Endothelial cell of umbilical vein (primary cell): Measurements from ENCODE around the gene IMPA2. TPM values are rescaled to one million over a fixed set of nuclear protein-coding genes. Genes with fewer than 3 reads are reported as not detected.

Source experiments
- BruUV-seq: library from RNA; stranded (reverse); fragments of 400-500 nt; replicated peaks from 2 replicates; lab custom pipeline; 2021; lab: Mats Ljungman, UMichigan
- CTCF ChIA-PET: fragments of 300-600, 350-600 bp; sonication (Branson Sonifier 250); formaldehyde crosslinking; loops from one replicate; lab custom pipeline; 2021; ENCODE audit warnings: antibody characterized with exemption, inconsistent platforms; lab: Charles Lee
- POLR2A ChIA-PET: fragments of 300-600, 350-600 bp; sonication (Branson Sonifier 250); formaldehyde crosslinking; loops from one replicate; lab custom pipeline; 2021; ENCODE audit warnings: antibody characterized with exemption, inconsistent platforms; lab: Charles Lee
- DNase-seq: peaks from one replicate; pipeline ENCODE4 v3.0.0-alpha.2; 2011; ENCODE audit warnings: low read depth, low spot score
- FAIRE-seq: peaks from 2 replicates; lab custom pipeline; 2011; peaks lifted over from hg19 to GRCh38; lab: Jason Lieb, UNC
- H2AFZ ChIP-seq: 2 replicates; pipeline ENCODE4 v1.6.0; 2012; ENCODE audit warnings: low read depth, low read length, control low read depth, inconsistent platforms
- H3K27ac ChIP-seq: 2 replicates; pipeline ENCODE4 v1.5.1; 2011; ENCODE audit warnings: low read depth, mild to moderate bottlenecking, control low read depth, low read length, moderate library complexity; ENCODE audit not compliant: insufficient read depth
- H3K27me3 ChIP-seq, 2 experiments: 2 replicates each; pipeline versions ENCODE4 v1.6.0 to v1.6.1; 2011; ENCODE audit warnings: low read length in 2 of 2, mixed read lengths in 1 of 2; ENCODE audit not compliant: control insufficient read depth in 2 of 2, insufficient read depth in 2 of 2
- H3K36me3 ChIP-seq, 2 experiments: 2 replicates in 1 of 2; 3 replicates in 1 of 2; pipeline ENCODE4 v1.5.1; 2011; ENCODE audit warnings: low read length in 2 of 2, mild to moderate bottlenecking in 1 of 2, moderate library complexity in 1 of 2; ENCODE audit not compliant: control insufficient read depth in 2 of 2, insufficient read depth in 2 of 2; ENCODE audit errors: extremely low read depth in 1 of 2
- H3K4me1 ChIP-seq: 3 replicates; pipeline ENCODE4 v1.5.1; 2011; ENCODE audit warnings: mild to moderate bottlenecking, low read length; ENCODE audit not compliant: control insufficient read depth, insufficient read depth; ENCODE audit errors: extremely low read depth
- H3K4me2 ChIP-seq: 2 replicates; pipeline ENCODE4 v1.6.1; 2011; ENCODE audit warnings: low read length, control low read depth, mixed read lengths; ENCODE audit not compliant: insufficient read depth
- H3K4me3 ChIP-seq, 3 experiments: fragments of 200-600 bp in 1 of 3; sonication (generic), shearing (Covaris generic) in 1 of 3; replicated peaks in 1 of 3; 2 replicates each; pipeline ENCODE4 v1.5.1; 2011 to 2016; ENCODE audit warnings: control low read depth in 3 of 3, low read length in 3 of 3, mild to moderate bottlenecking in 2 of 3, inconsistent platforms in 1 of 3, low read depth in 1 of 3, moderate library complexity in 1 of 3; ENCODE audit not compliant: insufficient read depth in 1 of 3
- H3K79me2 ChIP-seq: 2 replicates; pipeline ENCODE4 v1.6.0; 2012; ENCODE audit warnings: low read length, inconsistent platforms; ENCODE audit not compliant: control insufficient read depth, insufficient read depth
- H3K9ac ChIP-seq: replicated peaks from 2 replicates; pipeline ENCODE3; 2011; ENCODE audit warnings: low read length, control low read depth; ENCODE audit not compliant: insufficient read depth; ENCODE audit errors: extremely low read depth
- H3K9me1 ChIP-seq: replicated peaks from 3 replicates; pipeline ENCODE4 v1.6.0; 2011; ENCODE audit warnings: mild to moderate bottlenecking, low read length; ENCODE audit not compliant: control insufficient read depth, insufficient read depth; ENCODE audit errors: extremely low read depth
- H3K9me3 ChIP-seq: replicated peaks from 2 replicates; pipeline ENCODE4 v1.5.1; 2012; ENCODE audit warnings: low read length, inconsistent platforms; ENCODE audit not compliant: control insufficient read depth, insufficient read depth
- H4K20me1 ChIP-seq: replicated peaks from 2 replicates; pipeline ENCODE3; 2011; ENCODE audit warnings: mild to moderate bottlenecking, low read length; ENCODE audit not compliant: control insufficient read depth, insufficient read depth; ENCODE audit errors: extremely low read depth
- EZH2 ChIP-seq: IDR thresholded peaks from 2 replicates; pipeline ENCODE4 v1.6.1; 2012; ENCODE audit warnings: borderline replicate concordance, low read depth, mild to moderate bottlenecking, moderate library complexity, low read length, inconsistent platforms; ENCODE audit not compliant: severe bottlenecking
- FOS ChIP-seq: IDR thresholded peaks from 2 replicates; pipeline ENCODE4 v1.6.1; 2011; ENCODE audit warnings: mild to moderate bottlenecking, low read length, moderate library complexity, borderline replicate concordance; ENCODE audit not compliant: insufficient read depth
- GATA2 ChIP-seq: IDR thresholded peaks from 2 replicates; pipeline ENCODE4 v1.7.0; 2011; ENCODE audit warnings: low read depth, mild to moderate bottlenecking, moderate library complexity, mixed read lengths, low read length; ENCODE audit not compliant: insufficient read length, insufficient read depth
- JUN ChIP-seq: IDR thresholded peaks from 2 replicates; pipeline ENCODE4 v1.6.1; 2011; ENCODE audit warnings: borderline replicate concordance, low read depth; ENCODE audit not compliant: insufficient read length, insufficient read depth
- MYC ChIP-seq: IDR thresholded peaks from one replicate; pipeline ENCODE4 v1.6.1; 2011; ENCODE audit warnings: mild to moderate bottlenecking, low read depth, low read length
- POLR2A ChIP-seq: IDR thresholded peaks from 2 replicates; pipeline ENCODE4 v1.6.1; 2012; ENCODE audit warnings: low read depth, mild to moderate bottlenecking, control low read depth, low read length
- POLR2AphosphoS5 ChIP-seq: IDR thresholded peaks from 2 replicates; pipeline ENCODE4 v1.6.1; 2012; ENCODE audit warnings: low read depth, mild to moderate bottlenecking, control low read depth, low read length, moderate library complexity; ENCODE audit not compliant: insufficient read depth
- dilution Hi-C: fragments of 300-500 bp; cut with MboI; formaldehyde crosslinking; loops from one replicate; pipeline ENCODE4 v1.15.0; 2019; ENCODE audit warnings: low sequenced_read_pairs; ENCODE audit not compliant: extremely low pct_ligation_motif_present
- intact Hi-C: fragments of 100-400 bp; cut with micrococcal nuclease; formaldehyde crosslinking; loops from one replicate; pipeline ENCODE4 v1.10.0; 2022
- polyA plus RNA-seq, 4 experiments: library from polyadenylated mRNA; depleted of rRNA in 3 of 4; stranded (reverse) in 3 of 4; unstranded in 1 of 4; fragments of >200 nt; gene quantifications; 2 replicates each; pipeline versions ENCODE4 v1.2.1 to v1.2.3, GENCODE V29; 2011 to 2012; ENCODE audit warnings: missing spikeins in 1 of 4
- total RNA-seq: library from RNA; stranded (reverse); gene quantifications from 2 replicates; pipeline ENCODE4 v1.2.3, GENCODE V29; 2021
- TF ChIP-seq, protein P1 (sequence below), 2 donors: IDR thresholded peaks; 1 replicate in 1 of 2; 2 replicates in 1 of 2; pipeline ENCODE4 v1.5.1; 2011; ENCODE audit warnings: low read length in 2 of 2, mild to moderate bottlenecking in 2 of 2, moderate library complexity in 2 of 2, control low read depth in 1 of 2, inconsistent platforms in 1 of 2, low read depth in 1 of 2; ENCODE audit not compliant: insufficient read depth in 1 of 2; ENCODE audit errors: extremely low read depth in 1 of 2
- TF ChIP-seq, protein P2 (sequence below): IDR thresholded peaks from 2 replicates; pipeline ENCODE4 v1.6.1; 2011; ENCODE audit not compliant: insufficient read depth, insufficient read length

Gene IMPA2
- total and polyA plus RNA-seq, 2 donors (not counting 3 experiments of a cell fraction or from before 2014, with no cell fraction given): 6.1 to 8.0 TPM

DNA sequence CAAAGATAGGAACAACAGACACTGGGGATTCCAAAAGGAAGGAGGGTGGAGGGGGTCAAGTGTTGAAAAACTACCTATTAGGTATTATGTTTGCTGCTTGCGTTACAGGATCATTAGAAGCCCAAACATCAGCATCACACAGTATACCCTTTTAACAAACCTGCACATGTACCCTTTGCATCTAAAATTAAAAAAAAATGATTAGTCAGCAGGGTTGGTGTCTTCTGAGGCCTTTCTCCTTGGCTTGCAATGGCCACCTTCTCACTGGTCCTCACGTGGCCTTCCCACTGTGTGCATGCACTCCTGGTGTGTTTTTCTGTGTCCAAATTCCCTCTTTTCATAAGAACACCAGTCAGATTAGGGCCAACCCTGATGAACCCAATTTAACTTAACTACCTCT is 5.6 kb upstream of the IMPA2 start:
- Histone ChIP-seq H3K9ac (no peak overlapping the region), H4K20me1 (no peaks in the 10 kb centered on the region), H2AFZ (no peak overlapping the region), H3K27ac (no peak overlapping the region), H3K4me3 (no peak overlapping the region), H3K79me2 (no peaks in the 10 kb centered on the region), H3K4me1 (peaks cover 5% of the 10 kb centered on the region), H3K36me3 (no peaks in the 10 kb centered on the region), H3K4me2 (no peak overlapping the region), H3K9me3 (no peaks in the 10 kb centered on the region), H3K9me1 (no peaks in the 10 kb centered on the region), H3K27me3 (no peaks in the 10 kb centered on the region)
- DNase-seq (no peak), FAIRE-seq (no peak)
- intact Hi-C loops: no loop called here
- POLR2A ChIA-PET: no interaction called here
- BruUV-seq: no TSS peak
- dilution Hi-C loops: no loop called here
- no peak for TF ChIP-seq JUN
- TF ChIP-seq, protein P1, sequence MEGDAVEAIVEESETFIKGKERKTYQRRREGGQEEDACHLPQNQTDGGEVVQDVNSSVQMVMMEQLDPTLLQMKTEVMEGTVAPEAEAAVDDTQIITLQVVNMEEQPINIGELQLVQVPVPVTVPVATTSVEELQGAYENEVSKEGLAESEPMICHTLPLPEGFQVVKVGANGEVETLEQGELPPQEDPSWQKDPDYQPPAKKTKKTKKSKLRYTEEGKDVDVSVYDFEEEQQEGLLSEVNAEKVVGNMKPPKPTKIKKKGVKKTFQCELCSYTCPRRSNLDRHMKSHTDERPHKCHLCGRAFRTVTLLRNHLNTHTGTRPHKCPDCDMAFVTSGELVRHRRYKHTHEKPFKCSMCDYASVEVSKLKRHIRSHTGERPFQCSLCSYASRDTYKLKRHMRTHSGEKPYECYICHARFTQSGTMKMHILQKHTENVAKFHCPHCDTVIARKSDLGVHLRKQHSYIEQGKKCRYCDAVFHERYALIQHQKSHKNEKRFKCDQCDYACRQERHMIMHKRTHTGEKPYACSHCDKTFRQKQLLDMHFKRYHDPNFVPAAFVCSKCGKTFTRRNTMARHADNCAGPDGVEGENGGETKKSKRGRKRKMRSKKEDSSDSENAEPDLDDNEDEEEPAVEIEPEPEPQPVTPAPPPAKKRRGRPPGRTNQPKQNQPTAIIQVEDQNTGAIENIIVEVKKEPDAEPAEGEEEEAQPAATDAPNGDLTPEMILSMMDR (IDR thresholded peaks at IDR 0.05; ENCODE audit: extremely low read depth in 1 of 2, insufficient read depth in 1 of 2, low read depth in 1 of 2, low read length in 2 of 2): no peak
- no peak for TF ChIP-seq EZH2
- TF ChIP-seq, protein P2, sequence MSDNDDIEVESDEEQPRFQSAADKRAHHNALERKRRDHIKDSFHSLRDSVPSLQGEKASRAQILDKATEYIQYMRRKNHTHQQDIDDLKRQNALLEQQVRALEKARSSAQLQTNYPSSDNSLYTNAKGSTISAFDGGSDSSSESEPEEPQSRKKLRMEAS: no peak
- TF ChIP-seq POLR2A: no peak
- TF ChIP-seq FOS: no peak
- TF ChIP-seq MYC: no peak
- TF ChIP-seq GATA2: no peak
- no peak for TF ChIP-seq POLR2AphosphoS5
- CTCF ChIA-PET: interaction anchor here (0.7 kb wide), 2 partner anchors 20 to 22 kb away, joined by 3 read pairs; no protein-coding TSS in a partner anchor
